RKO (cell line): Measurements from ENCODE around the gene AP1G2.

Source experiments
- DNase-seq: peaks from one replicate; pipeline ENCODE4 v3.0.0-alpha.2; 2016; ENCODE audit warnings: low spot score

AP1G2 gene

DNA sequence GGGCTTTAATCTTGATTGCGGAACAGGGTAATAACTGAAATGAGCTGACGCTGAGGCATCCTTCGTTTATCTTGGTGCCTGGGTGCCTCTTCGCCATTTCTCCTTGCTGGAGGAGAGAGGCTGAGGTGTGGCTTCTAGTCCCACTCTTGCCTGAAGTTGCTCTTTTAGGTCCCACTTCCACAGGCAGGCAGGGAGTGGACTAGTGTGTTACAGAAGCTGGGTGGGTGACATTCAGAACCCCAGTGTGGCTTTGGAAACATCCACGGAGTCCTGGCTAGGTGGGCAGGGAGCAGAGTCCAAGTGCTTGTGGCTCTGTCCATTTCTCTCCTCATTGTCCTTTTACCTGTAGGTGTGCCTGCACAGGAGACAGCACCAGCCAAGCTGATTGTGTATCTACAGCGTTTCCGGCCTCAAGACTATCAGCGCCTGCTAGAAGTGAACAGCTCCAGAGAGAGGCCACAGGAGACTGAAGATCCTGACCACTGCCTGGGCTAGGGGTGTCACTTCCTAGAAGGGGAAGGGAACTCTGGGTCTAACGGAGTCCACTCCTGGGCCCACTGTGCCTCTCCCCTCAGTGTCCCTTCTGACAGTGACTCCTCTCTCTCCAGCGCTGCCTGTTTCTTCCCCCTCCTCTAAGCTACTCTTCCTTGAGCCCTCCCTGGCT is 9.1 kb downstream of the AP1G2 start:
- DNase-seq, result no peak

DNA sequence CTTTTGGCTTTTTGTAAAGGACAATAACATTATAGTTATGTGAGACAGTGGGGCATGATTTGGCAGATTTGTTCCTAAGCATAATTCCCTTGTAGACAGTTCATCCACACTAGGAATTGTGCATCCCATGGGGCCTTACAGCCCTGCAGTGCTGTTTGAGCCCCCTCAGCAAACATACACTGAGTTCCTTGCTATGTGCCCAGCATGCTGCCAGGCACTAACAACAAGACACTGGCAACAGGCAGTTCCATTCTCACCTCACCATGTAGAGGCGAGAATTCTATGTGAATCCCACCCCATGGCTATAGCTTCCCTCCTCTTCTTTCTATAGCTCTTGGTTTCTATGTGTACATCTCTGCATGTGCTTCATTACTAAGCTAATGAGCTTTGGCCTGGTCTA is 9.6 kb downstream of the AP1G2 start:
- no peak for DNase-seq

DNA sequence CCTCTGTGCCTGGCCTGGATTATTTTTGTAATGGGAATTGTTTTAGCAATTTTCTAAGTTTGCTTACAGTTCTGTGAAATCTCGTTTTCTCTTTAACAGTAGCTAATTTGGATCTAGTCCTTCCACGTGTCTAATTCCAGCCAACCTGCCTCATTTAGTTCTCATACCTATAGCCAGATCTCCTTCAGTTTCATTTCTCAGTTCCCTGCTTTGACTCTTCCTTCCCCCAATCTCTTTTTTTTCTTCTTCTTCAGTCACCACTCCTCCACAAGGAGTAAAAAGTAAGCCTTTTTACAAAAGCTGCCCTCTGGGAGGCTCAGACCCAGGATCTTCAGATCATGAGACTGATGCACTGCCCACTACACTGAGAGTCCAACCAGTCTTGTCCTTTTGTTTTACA is 10.1 kb downstream of the AP1G2 start:
- no peak for DNase-seq

DNA sequence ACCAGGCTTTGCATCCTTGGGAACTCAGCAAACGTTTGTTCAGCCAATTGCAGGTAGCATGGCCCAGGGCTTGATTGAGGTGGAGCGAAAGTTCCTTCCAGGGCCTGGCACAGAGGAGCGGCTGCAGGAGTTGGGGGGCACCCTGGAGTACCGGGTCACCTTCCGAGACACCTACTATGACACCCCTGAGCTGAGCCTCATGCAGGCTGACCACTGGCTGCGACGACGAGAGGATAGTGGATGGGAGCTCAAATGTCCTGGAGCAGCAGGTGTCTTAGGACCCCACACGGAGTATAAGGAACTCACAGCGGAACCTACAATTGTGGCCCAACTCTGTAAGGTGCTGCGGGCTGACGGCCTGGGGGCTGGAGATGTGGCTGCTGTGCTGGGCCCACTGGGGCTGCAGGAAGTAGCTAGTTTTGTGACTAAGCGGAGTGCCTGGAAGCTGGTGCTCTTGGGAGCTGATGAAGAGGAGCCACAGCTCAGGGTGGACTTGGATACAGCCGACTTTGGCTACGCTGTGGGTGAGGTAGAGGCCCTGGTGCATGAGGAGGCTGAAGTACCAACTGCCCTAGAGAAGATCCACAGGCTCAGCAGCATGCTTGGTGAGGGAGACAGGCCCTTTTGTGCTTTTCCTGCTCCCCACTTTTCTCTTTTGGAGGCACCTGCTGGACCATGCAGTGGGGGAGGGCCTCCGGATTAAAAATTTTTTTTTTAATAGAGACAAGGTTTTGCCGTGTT is 10.7 kb downstream of the AP1G2 start:
- peak; percentile 79 for DNase-seq

DNA sequence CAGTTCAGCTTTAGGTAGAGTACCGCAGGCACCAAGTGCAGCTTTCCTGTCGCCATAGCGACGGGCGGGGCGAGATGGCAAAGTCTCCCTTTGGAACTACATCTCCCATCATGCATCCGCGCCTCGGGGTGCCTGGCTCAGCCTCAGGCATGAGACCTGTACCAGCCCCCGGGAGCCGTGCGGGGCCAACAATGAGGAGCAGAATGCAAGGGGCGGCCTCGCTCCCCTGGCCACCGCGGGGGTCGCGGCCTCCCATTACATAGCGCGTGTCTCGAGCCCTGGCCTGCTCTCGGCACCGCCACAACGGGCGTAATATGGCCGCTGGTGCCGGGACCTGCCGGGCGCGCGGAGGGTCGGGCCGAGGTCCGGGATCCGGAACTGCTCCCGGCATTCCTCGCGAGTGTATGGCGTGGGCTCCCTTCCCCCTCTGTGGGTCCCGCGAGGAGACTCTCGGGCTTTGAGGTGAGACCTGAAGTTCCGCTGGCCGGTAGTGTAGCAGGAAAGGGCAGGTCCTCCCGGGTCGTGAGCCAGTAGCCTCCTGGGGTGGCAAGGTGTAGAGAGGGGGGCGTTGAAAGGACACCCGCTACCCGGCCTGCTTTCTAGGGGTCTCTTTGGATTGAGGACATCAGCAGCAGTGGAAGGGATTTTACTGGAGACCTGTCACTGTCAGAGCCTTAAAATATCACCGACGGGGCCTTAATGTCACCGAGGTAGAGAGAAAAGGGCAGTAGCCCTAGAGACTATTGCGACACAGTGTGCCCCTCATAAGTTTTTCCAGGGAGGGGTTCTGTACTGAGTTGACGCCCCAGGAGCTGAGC is 11.5 kb downstream of the AP1G2 start, which contains the start of gene THTPA:
THTPA (plus strand) TSS at position 390 of the 818 bp plus-strand sequence. CDS start 487 bp downstream, outside the sequence.
- DNase-seq, result peak; percentile 92

DNA sequence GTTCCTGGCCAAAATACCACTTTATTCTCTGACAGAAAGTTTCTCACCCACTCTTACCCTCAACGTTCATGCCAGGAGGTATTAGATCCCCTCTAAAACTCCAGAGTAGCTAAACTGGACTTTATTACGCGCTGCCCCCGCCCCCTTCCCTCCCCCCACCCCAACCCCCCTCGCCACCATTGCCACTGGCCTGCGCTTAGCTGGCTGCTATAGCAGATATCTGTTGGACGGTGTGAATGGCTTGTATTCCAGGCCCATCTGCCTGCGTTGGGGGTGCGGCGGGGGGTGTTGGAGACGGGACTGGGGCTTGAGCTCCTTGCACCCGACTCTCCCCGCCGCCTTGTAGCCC is 12.1 kb downstream of the AP1G2 start:
- DNase-seq, result no peak

DNA sequence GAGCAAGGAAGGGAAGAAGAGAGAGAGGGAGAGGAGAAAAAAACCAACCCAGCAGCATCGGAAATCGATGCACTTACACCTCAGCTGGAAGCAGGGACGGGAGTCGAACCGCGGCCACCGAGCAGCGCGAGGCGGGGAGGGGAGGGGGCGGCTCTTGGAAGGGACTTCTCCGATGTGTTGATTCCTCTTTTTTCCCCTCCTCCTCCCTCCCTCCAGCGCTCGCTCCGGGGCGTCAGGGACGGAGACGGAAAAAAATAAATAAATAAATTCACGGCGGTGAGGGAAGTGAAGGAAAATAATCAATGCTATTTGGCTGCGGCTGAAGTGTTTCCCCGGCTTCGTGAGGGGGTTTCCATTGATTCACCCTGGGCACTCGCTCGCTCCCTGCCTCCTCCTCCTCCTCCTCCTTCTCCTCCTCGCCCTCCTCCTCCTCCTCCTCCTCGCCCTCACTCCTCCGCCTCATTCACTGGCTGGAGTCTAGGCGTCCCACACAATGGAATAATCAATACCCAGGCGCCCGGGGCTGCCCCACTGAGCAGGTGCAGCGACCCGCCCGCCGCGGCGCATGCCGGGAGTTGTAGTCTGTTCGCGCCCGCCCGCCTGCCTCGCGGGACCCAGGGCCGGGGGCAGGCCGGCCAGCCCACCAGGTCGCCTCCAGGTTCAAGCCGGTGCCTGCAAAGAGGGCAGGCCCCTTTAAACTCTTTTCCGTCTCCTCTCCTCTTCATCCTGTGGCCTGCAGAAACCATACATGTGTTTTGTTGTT is 16.1 kb downstream of the AP1G2 start, which contains the start of gene ZFHX2:
ZFHX2 (minus strand) TSS at position 500 of the 763 bp plus-strand sequence. CDS start 16,440 bp downstream, outside the sequence.
- DNase-seq, result peak; percentile 82

DNA sequence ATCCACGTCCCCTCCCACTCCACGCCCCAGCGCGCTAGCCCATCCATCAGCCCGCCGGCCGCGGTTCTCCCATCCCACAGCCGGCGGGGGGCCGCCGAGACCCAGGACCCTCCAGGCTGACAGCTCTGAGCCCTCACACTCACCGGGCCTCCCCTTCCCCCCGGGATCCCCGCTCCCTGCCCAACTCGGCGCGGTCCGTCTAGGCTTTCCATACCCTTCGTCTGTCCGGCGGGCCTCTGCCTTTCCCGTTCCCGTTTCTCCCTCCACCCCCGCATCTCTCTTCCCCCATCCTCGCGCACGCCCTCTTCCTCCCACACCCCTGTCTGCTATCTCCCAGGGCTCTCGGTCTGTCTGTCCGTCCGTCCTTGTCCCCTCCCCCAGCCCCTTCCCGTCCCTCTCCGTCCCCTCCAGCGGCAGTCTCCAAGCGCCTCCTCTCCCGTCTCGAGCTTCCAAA is 16.8 kb downstream of the AP1G2 start:
- no peak for DNase-seq

DNA sequence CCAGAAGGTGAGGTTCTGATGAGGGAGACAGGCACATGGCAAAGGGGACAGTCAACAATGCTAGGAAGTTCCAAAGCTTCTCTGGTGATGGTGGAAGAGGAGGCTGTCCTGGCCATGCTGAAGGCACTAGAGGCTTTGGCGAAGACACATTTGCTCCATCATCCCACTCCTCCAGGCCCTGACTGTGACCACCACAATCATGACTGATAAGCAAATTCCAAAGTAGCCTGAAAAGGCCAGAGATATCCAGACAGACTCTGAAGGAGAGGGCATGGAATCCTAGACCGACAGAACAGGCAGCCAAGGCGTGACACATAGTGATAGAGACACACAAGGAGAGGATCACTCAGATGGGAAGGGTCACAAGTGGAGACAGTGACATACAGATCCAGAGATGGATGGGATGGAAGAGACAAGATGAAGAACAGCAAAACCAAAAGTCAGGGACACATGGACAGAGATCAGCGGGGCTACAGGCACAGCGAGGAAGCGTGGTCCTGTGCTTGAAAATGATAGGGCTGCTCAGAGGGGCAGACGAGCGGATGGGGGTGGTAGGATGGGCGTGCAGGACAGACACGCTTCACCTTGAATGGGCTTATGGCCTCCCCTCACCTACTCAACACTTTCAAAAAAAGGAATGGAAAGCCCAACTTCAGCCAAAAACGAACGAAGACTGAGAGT is 17.3 kb downstream of the AP1G2 start:
- no peak for DNase-seq

DNA sequence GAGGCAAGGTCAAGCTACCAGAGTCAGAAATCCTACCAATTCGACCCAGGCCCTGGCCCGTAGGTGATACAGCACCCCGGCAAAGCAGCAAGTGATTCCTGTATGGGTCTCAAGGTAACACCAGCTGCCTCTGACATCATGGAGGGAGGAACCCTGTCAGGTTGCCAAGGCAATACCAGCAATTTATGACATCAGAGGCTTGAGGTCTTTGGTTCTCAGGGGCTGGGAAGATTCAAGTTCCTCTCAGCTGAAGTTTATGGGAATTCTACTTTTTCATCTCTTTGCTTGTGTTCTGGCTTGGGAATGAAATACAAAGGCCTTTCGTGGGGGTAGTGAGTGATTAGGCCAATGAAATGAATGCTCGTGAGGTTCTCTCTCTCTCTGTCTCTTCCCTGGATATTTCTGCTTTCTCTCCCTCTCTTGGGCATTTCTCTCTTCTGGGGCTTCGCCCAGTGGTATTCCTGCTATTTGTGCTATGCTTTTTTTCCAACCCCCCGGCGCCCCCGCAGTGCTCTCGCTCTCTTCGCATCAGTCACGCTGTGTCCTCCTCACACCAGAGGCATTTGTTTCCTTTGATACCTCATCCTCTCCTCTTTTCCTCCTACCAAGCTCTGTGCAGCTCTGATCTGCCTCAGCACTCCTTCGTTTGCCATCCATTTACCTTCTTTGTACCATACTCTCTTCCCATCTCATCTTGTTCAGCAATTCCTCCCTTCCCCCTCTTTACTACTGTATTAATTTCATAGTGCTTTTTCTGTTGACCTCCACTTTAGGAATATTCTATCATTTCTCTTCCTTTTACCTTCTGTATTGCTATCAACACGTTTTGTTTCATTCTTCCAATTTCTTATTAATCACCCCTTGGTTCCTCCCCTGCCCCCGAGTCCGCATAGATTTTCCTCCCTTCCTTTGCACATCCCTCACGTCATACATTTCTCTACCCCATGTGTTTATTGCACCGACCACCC is 19.0 kb downstream of the AP1G2 start:
- no peak for DNase-seq

DNA sequence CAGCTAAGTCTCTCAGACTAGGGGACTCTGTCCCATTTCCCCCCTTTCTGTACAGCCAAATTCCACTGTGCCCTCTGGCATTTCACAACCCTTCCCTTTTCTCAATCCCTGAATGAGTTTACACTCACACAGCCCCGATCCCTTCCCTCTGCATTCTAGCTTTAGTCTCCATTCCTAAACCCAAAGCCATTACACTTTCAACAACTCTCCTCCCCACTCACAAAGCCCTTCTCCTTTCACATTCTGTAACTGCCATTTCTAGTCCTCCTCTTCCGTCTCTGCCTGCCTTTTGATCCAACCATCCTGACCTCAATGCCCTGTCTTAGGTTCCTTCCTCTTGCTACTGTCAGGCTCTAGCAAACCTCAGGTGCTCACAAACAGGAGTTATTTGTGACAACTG is 19.7 kb downstream of the AP1G2 start:
- no peak for DNase-seq

DNA sequence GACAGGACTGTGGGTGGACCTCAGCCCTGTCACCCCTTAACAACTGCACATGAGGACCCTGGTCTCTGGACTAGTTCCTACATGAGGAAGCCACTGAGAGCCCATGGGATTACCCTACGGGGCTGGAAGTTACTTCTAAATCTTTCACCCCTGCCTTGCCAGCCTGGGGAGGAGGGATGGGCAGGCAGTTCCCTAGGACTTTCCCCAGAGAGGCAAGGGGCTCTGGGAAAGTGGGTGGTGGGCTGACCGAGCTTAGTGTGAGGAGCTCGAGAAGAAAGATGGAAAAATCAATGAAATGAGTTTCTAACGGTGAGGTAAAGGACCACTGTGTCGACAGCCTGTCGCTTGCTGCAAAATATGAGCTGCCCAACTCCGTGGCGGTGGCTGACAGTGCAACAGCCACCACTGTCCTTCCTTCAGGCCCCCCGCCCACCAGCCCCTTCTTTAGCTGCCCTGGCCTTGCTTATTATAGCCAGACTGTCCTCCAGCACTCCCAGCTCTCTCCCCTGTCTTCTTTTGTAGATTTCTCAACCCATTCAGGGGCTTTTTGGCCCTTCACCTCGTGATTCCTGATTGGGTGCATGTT is 21.0 kb downstream of the AP1G2 start:
- DNase-seq, result no peak

DNA sequence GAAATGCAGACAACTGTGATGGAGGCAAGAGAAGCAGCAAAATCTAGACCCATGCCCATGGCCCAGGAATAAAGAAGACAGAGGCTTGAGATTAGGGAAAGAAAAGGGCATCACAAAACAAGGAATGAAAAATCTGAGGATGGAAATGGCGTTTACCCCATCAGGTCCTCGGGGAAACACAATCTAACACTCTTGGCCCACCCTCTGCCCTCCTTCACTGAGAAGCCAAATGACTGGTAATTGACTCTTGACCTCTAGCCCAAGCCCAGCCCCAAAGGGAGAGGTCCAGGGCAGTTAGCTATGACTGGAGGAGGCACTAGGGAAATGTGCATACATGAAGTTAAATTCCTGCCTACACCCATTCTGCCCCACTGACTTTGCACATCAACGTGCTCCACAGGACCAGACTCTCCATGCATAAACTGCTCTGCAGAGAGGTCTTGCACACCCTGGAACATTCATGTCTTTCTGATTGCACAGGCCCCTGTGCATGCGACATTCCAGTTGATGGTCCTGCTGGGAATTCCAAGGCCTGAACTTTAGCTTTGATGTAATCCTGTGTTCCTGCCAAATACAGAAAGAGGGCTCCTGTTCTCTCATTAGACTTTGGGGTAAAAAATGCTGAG is 21.7 kb downstream of the AP1G2 start:
- DNase-seq, result no peak

DNA sequence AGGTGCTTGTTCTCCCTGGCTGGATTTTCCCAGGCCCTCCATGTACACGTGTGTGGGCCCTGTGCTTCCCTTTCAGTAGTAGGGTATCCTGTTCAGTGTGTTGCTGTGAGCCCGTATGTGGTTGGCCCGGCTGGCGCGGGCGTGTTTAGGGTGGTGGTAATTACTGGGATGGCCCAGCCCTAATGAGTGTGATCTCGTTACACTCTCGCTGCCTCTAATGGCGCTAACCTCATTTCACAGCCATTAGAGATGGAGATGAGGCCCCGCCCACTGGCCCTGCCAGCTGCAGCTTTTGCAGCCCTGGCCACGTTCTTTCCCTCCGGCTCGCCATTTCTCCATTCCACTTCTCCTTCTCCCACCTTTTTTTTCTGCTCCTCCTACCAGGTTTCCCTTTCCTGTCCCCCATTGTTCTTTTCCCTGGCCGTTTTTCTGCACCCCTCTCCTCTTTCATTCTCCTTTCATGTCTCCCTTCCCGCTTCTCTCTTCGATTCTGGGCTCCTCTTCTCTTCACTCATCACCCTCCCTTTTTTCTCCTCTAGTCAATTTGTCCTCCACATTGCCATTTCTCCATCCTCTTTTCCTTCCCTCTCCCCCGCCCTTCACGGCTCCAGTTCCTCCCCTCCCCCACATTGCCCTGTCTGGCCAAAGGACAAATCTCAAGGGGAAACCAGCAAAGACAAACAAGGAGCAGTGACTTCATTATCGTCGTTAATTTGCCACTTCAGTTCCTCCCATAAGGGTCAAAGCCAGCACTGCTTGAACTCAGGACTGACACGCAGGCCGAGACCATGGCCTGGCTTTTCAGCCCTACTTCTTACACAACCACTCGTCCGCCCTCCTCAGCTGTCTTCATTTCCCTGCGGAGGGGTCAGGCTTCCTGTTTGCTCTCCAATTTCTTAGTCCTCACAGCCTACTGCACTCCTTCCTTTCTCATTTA is 22.8 kb downstream of the AP1G2 start:
- DNase-seq, result no peak

DNA sequence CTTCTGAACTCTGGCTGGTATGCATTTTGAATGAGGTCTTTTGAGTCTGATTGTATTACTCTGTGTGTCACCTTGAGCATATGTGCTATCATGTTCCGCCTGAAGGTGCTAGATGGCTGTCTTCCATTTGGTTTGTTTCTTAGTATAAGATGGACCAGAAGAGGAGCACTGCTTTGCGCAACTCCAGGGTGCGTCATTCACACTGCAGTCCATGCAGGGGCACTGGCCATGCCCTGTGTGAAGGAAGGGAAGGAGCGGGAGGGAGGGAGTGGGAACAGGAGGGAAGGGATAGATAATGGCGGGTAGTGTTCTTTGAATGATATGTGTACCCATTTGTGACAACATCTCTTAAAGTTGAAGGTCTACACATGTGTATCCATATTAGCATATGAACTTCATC is 24.2 kb downstream of the AP1G2 start:
- no peak for DNase-seq

DNA sequence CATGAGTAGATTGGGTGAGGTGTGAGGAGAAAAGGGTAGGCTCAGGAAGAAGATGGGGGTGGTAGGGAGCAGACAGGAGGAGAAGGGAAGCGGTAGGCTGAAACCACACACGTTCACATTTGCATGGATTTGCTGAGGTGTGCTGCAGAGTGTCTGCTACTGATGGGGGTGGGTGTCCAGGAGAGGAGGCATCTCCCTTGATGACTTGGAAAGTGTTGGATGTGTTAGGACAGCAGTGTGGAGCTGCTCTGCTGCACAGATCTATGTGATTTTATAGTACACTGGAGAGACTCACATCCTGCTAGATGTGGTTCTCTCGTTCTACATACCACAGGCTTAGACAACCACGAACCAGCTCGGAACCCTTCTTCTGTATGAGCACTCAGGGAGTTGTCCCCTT is 25.3 kb downstream of the AP1G2 start:
- no peak for DNase-seq

DNA sequence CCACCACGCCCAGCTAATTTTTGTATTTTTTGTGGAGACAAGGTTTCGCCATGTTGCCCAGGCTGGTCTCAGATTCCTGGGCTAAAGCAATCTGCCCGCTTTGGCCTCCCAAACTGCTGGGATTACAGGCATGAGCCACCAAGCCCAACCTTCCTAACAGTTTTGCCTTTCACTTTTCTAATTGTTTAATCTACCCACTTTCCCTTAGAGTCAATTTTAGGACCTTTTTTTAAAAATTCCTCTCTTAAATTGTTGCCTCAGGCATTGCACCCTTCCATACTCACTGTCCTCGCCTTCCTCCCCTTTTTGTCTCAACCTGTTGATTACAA is 27.5 kb downstream of the AP1G2 start:
- no peak for DNase-seq
